Measurements from ENCODE around the gene TJAP1. TPM values are rescaled to one million over a fixed set of nuclear protein-coding genes. Genes with fewer than 3 reads are reported as not detected.

Gene TJAP1
- total and polyA plus RNA-seq, 2 donors (not counting 3 experiments of a cell fraction or from before 2014, with no cell fraction given), result 28.4 to 31.8 TPM

- Histone ChIP-seq H3K9ac (replicated peaks; ENCODE audit: extremely low read depth, insufficient read depth, low read length) (no peak overlapping the region), H3K4me3 (replicated peaks in 1 of 3; ENCODE audit: insufficient read depth in 1 of 3, low read depth in 1 of 3, low read length in 3 of 3) (no peak overlapping the region), H3K9me3 (replicated peaks; ENCODE audit: control insufficient read depth, insufficient read depth, low read length) (no peaks in the 10 kb centered on the region), H2AFZ (ENCODE audit: low read depth, low read length) (no peak overlapping the region), H3K9me1 (replicated peaks; ENCODE audit: control insufficient read depth, extremely low read depth, insufficient read depth, low read length) (no peaks in the 10 kb centered on the region), H3K36me3 (ENCODE audit: control insufficient read depth in 2 of 2, extremely low read depth in 1 of 2, insufficient read depth in 2 of 2, low read length in 2 of 2) (no peaks in the 10 kb centered on the region), H3K27me3 (ENCODE audit: control insufficient read depth in 2 of 2, insufficient read depth in 2 of 2, low read length in 2 of 2) (peaks cover 14 to 26% of the 10 kb centered on the region in 2 experiments), H3K4me1 (ENCODE audit: control insufficient read depth, extremely low read depth, insufficient read depth, low read length) (no peaks in the 10 kb centered on the region), H4K20me1 (replicated peaks; ENCODE audit: control insufficient read depth, extremely low read depth, insufficient read depth, low read length) (no peaks in the 10 kb centered on the region), H3K4me2 (ENCODE audit: insufficient read depth, low read length) (no peak overlapping the region), H3K79me2 (ENCODE audit: control insufficient read depth, insufficient read depth, low read length) (no peaks in the 10 kb centered on the region), H3K27ac (ENCODE audit: insufficient read depth, low read depth, low read length) (no peak overlapping the region)
- BruUV-seq (replicated peaks), result no TSS peak
- DNase-seq (ENCODE audit: low read depth, low spot score), result no peak
- TF ChIP-seq EZH2 (IDR thresholded peaks at IDR 0.05; ENCODE audit: borderline replicate concordance, low read depth, low read length, severe bottlenecking), result no peak
- no peak for TF ChIP-seq FOS (IDR thresholded peaks at IDR 0.05; ENCODE audit: borderline replicate concordance, insufficient read depth, low read length)
- TF ChIP-seq GATA2 (IDR thresholded peaks at IDR 0.05; ENCODE audit: insufficient read depth, insufficient read length, low read depth, low read length), result no peak
- no peak for TF ChIP-seq JUN (IDR thresholded peaks at IDR 0.05; ENCODE audit: borderline replicate concordance, insufficient read depth, insufficient read length, low read depth)
- TF ChIP-seq POLR2A (IDR thresholded peaks at IDR 0.05; ENCODE audit: low read depth, low read length), result no peak
- TF ChIP-seq MAX (IDR thresholded peaks at IDR 0.05; ENCODE audit: insufficient read depth, insufficient read length), result no peak
- no peak for TF ChIP-seq MYC (IDR thresholded peaks at IDR 0.05; ENCODE audit: low read depth, low read length)
- TF ChIP-seq, protein P1, sequence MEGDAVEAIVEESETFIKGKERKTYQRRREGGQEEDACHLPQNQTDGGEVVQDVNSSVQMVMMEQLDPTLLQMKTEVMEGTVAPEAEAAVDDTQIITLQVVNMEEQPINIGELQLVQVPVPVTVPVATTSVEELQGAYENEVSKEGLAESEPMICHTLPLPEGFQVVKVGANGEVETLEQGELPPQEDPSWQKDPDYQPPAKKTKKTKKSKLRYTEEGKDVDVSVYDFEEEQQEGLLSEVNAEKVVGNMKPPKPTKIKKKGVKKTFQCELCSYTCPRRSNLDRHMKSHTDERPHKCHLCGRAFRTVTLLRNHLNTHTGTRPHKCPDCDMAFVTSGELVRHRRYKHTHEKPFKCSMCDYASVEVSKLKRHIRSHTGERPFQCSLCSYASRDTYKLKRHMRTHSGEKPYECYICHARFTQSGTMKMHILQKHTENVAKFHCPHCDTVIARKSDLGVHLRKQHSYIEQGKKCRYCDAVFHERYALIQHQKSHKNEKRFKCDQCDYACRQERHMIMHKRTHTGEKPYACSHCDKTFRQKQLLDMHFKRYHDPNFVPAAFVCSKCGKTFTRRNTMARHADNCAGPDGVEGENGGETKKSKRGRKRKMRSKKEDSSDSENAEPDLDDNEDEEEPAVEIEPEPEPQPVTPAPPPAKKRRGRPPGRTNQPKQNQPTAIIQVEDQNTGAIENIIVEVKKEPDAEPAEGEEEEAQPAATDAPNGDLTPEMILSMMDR (IDR thresholded peaks at IDR 0.05; ENCODE audit: extremely low read depth in 1 of 2, insufficient read depth in 1 of 2, low read depth in 1 of 2, low read length in 2 of 2), result no peak
- no peak for TF ChIP-seq POLR2AphosphoS5 (IDR thresholded peaks at IDR 0.05; ENCODE audit: insufficient read depth, low read depth, low read length)
- intact Hi-C loops (cut with micrococcal nuclease), result no loop called here
- CTCF ChIA-PET, result interaction anchor here (0.7 to 21.3 kb wide), 2 partner anchors 37 to 52 kb away, joined by 3 to 289 read pairs; partner anchors contain the start of genes LRRC73, POLR1C and YIPF3
- FAIRE-seq, result no peak
- POLR2A ChIA-PET, result interaction anchor here (0.7 kb wide), 3 partner anchors 12 to 311 kb away, joined by 3 to 5 read pairs (median 3); no protein-coding TSS in a partner anchor
- dilution Hi-C loops (cut with MboI; ENCODE audit: extremely low pct_ligation_motif_present, low sequenced_read_pairs), result no loop called here
Measured at GRCh38 chr6:43464337-43464736, 13.0 kb upstream of the TJAP1 start.
